SH-SY5Y (cell line): ENCODE measurements around the gene BACH1.

Experiments
- GATA2 ChIP-seq: IDR thresholded peaks from 2 replicates; pipeline ENCODE4 v1.6.1; 2011; ENCODE audit warnings: mild to moderate bottlenecking, low read depth, low read length
- GATA3 ChIP-seq: IDR thresholded peaks from 2 replicates; pipeline ENCODE4 v1.6.1; 2011; ENCODE audit warnings: low read depth, mild to moderate bottlenecking, low read length, moderate library complexity

BACH1 gene

DNA sequence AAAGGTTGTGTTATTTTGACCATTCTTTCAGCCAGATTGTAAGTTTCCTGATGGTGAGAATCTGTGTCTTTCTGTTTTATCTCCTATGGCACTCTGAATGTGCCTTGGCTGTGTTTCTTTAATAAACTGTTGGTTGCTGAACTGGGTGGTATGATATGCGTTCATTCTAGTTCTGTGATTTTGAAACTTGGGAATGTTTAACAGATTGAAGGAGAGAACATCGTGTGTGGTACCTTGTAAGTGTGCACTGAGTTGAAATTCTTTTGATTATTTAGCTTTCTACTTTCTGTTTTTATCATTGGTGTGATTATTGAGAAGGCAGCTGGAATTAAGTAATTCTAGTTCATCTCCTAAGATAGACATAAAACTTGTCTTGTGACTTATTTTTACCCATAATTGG lies 4.6 kb downstream of the BACH1 start:
- TF ChIP-seq GATA3 (no peak), GATA2 (no peak)

DNA sequence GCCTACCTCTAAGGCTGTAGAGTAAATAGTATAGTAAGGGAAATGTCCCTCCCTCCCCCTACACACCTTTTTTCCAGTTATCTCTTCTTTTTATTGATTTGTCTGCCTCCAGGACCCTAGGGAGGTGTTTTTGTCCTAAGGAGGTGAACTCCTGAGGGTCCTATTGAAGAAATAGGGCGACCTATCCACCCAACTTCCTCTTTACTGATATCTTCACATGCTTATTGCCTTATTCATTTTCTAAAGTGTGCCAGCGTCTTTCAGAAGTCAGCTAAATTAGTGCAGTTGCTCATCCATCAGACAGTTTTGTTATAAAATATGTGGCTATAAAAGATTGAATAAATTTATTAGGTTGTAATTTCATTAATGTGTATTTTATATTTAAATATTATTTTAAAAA lies 5.9 kb downstream of the BACH1 start:
- no peak for TF ChIP-seq GATA2
- no peak for TF ChIP-seq GATA3

DNA sequence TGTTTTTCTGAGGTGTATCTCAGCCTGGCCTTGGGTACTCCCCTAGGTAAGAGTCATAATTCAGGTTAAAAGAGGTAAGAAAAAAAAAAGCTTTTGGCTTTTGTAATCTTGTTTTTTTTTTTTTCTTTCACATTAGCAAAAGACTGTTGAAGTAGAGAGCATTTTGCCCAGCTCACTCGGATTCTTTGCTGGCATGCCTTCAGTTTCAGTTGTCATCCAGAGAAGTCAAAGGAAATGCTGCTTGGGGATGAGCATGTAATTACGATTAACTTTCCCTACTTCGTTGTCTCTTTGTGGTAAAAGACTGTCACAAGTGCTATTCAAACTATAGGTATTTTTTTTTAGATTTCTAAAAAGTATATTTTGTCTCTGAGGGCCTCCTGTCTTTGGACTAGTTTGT lies 6.3 kb downstream of the BACH1 start:
- TF ChIP-seq GATA3 (no peak), GATA2 (no peak)

DNA sequence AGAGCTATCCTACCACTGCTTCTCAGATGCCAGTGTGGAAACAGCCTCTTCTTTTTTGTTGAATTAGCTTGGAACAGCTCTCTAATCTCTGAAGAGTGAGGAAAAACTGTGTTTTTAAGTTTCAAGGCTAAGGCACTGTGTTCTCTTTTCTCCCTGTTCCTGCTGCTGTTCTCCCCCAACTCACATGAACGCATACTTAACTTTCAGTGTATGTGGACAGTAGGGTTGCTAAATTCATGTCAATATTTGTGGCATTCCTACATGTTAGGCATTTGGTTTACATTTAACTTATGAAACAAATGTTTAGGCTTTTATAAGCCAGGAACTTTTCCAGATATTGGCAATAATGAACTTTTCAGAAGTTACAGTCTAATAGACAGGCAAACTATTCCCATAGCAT lies 6.8 kb downstream of the BACH1 start:
- no peak for TF ChIP-seq GATA3
- TF ChIP-seq GATA2 = no peak

DNA sequence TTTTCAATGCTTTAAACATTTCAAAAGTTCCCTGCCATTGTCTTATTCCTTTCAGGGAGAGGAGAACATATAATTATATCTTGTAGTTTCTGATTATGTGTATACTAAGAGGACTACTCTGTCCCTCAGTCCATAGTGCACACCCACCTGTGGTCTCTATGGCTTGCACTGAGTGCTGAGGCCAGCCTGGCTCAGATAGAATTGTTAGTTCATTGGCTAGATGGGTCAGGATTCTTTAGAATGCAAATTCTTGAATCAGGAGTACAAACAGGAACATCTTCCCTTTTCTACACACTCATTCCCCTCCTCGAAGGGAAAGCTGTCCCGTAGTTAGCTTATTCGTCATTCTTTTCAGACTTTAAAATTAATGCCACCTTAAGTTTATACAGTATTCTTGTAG lies 8.2 kb downstream of the BACH1 start:
- TF ChIP-seq GATA2 = no peak
- TF ChIP-seq GATA3 = no peak

DNA sequence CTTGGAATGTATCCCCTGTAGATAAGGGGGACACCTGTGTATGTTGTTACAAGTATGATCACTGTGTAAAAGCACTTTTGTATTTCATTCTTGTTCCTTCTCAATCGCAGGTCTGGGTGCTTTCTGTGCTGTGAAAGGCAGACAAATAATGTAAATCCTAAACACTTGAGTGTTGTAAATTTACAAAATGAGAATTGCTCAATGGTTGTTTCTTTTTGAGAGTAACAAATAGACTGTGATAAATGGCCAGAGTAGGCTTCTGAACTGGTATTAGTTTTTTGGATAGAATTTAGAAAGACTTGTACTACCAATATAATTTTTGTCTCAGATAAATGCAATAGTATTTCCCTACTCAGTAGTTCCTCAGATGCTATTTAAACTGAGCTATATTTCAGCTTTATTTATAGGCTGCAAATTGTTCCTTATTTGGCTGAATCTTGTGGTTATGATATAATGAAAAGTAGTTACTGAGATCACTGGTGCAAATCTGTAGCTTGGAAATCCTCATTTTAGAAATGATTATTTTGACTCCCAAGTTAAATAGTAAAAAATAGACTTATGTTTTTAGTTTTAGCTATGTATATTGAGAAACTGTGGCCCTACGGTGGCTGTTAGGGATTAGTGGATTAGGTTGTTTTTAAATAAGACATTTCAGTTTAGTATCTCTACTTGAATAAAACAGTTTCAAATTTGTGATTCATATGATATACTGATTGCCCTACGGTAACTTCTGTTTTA lies 9.2 kb downstream of the BACH1 start:
- no peak for TF ChIP-seq GATA2
- no peak for TF ChIP-seq GATA3

DNA sequence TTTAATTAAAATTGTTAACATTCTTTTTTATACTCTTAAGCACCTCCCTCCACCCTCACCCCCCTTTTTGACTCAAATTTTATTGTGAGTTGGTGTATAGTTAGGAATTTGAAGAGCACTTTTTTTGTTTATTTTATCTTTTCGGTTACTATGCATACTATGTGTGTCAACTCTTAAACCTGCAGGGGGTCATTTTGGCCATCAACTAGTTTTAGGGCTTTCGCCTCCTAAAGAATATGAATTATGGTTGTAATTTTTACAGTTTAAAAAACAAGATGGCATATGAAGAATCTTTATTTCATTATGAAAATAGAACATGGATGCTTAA lies 9.7 kb downstream of the BACH1 start:
- TF ChIP-seq GATA2 = no peak
- TF ChIP-seq GATA3 = no peak

DNA sequence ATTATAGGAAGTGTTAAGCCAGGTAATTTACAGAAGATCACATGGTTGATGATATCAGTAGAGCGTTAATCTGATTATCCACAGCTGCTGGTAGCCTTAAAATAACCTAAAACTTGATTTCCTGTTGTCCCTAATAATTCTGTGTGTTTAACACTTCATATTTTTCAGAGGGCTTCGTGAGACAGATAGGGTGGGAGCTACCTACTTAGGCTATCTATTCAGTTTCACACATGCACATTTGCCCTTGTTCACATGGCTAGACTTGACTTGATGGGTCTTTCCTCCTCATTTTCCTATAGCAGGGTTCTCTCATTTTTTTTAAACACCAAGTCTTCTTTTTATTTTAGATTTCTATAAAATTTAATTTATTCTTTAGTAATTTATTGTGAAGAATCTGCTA lies 11.0 kb downstream of the BACH1 start:
- TF ChIP-seq GATA2 (no peak), GATA3 (no peak)

DNA sequence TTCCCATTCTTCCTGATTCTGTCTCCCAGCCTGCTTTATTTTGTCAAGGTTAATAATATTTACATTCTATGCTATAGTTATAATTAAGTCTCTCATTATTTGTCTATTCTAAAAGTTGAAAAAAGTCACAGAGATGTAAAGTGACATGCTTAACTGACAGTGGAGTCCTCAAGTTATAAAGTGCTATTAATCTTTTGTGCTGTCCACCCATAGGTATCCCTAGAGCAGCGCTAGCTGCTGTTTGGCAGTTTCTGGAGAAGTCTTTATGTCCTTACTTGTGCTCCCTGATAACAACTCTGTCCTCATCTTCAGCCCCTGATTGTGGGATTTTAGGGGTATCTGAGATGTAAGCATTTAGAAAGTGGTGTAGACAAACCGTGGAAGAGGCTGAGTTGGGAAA lies 13.1 kb downstream of the BACH1 start:
- no peak for TF ChIP-seq GATA2
- no peak for TF ChIP-seq GATA3

DNA sequence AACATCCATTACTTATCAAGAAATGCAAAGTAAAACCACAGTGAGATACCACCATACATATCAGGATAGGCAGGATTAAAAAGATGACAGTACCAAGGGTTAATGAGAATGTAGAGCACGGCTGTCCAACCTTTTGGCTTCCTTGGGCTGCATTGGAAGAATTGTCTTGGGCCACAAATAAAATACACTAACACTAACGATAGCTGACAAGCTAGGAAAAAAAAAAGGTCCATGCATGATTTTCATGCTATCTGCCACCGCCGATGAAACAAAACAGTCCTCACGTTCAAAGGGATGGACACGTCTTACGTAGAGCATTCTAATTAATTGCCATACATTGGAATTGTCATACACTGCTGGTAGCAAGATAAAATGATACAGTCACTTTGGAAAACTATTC lies 14.3 kb downstream of the BACH1 start:
- TF ChIP-seq GATA2 (no peak), GATA3 (no peak)

DNA sequence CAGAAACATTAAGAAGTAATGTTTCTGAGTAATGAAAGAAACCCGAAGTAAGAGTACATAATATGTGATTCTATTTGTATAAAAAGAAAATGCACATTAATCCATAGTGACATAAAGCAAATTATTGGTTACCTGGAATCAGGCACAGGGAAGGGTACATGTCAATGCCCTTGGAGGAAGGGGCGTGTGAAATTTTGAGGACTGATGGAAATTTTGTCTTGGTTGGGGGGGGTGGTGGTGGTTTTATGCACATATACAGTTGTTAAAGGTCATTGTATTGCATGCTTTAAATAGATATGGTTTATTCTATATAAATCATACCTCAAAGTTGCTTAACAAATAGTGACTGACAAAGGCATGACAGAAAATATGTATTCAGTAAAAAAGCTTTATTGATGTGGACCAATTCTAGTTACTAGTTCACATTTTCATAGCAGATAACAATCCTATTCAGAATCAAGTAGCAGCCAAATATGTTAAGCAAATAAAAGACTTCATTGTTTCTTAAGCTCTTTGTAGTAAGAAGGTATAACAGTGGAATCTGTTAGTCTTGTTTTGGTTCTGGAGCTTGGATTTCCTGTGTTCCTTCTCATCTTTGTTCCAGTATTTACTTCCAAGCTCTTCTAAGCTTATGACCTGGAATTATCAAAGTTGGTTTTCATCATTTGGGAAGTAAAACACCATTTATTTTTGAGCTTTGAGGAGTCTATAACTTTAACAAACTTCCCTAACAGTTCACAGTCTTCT lies 15.1 kb downstream of the BACH1 start:
- no peak for TF ChIP-seq GATA2
- TF ChIP-seq GATA3 = no peak

DNA sequence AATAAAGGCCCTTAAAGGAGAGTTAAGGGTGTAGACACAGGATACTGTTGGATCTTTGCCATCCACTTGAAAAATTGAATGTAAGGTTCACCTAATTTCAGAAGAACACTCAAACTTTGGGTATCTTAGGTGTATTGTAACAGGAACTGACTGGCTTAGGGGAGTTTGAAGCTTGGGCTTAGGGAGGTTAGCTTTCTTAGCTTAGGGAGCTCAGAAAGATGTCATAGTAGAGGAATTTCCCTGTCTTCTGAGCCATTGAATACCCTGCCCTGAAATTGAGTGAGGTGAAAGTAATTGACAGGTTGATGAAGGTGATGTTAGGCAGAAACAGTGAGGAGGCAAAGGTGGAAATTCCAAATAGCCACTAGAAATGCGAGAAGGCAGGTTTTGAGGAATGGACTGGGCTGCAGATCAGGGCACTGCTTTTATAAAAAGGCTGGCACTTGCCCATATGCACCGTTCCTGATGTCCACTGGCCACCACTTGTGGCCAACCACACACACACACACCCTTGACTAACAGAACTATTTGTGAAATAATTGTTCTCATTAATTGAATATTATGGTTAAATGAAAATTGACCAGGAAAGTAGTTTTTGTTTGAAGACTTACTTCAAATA lies 16.5 kb downstream of the BACH1 start:
- TF ChIP-seq GATA2 (no peak), GATA3 (no peak)

DNA sequence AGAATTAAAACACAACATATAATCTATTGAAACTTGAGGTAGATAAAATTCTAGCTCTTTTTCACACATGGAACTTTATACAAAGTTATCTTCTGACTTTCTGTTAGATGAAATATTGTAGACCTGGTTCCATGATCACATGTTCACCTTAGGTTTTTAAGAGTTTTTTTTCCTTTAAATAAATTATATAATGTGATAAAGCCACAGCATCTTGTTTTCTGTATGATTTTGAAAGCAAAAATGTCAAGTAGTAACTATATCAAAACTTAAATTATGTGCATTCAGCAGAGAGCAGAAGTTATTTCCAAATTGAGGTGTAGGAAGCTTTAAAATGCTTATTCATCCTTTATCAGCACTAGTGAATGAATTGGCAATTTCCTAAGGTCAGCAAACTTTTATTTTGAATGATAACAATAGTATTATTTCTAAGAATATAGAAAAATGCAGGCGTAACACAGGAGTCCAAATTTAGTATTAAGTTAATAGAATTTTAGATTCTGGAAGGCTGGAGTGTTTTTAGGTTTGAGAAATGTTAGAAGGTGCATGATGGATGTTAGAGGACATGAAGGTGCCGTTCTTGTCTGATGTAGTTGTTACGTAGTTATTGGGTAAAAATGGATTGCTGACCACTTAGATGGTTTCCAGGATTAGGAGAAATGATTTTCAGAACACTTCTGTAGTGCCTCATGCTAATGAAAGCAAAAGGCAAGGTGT lies 17.5 kb downstream of the BACH1 start:
- TF ChIP-seq GATA3 (no peak), GATA2 (no peak)

DNA sequence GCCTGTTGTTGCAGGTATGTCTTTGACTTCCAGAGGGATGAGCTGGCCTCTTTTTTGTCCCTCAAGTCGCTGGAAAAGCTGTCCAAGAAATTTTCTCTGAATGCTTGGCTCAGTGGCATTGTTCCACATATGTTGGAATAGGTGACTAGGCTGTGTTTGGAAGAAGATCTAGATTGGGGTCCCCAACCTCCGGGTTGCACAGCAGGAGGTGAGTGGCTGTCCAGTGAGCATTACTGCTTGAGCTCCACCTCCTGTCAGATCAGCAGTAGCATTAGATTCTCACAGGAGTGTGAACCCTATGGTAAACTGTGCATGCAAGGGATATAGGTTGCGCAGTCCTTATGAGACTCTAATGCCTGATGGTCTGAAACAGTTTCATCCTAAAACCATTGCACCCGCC lies 18.1 kb downstream of the BACH1 start:
- TF ChIP-seq GATA3 = no peak
- TF ChIP-seq GATA2 = no peak
